ENCODE results near the gene GUCY2F.

Gene GUCY2F

DNA sequence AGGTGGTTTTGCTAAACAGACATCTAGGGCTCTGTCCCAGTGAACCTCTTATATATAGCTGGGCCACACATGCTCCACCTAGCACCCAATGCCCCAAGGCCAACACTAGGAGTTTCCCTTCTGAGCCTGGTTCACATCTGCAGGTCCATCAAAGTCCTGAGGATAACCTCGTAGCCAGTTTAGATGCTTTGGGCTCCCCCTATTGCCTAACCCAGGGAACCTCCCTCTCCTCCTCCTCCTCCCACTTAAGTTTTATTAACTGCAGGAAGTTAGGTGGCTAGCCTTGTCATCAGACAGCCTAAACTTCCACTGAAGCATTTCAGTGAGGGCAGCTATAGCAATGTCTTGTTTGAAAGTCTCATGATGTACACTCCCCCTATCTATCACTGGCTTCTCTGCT is 88.0 kb downstream of the GUCY2F start:
- H2AFZ ChIP-seq (ENCODE audit: low read depth, low read length, severe bottlenecking) = no peak overlapping the region
- no peaks in the 10 kb centered on the region for H3F3A ChIP-seq (ENCODE audit: insufficient read depth)
- H3K27me3 ChIP-seq (ENCODE audit: low read length) = no peaks in the 10 kb centered on the region

DNA sequence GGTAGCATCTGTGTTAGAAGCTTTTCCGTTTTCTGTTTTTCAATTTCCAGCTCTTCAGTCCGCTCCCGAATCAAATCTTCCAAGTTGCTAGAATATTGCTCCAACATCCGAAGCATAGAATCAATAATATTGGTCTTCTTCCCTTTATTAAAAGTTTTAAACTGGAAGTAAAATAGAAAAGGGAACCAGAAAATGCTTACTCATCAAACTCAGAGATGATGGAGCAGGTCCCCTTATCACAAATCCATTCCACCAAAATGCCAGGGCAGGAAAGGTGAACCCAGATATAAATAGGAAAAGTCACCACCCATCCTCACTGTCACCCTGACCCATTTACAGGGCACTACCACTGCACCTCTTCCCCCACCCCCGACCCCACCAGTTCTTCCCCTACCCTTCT is 89.0 kb downstream of the GUCY2F start:
- Histone ChIP-seq H3K4me3 (ENCODE audit: insufficient read depth, low read length, poor library complexity, severe bottlenecking) (no peak overlapping the region), H2AFZ (ENCODE audit: low read depth, low read length, severe bottlenecking) (no peak overlapping the region), H3K9me3 (ENCODE audit: insufficient read depth, low read length) (no peaks in the 10 kb centered on the region), H4K20me1 (ENCODE audit: low read depth, low read length) (no peaks in the 10 kb centered on the region), H3K27me3 (ENCODE audit: low read length) (no peaks in the 10 kb centered on the region), H3K9me2 (replicated peaks; ENCODE audit: insufficient read depth, low read length) (no peaks in the 10 kb centered on the region), H3K4me2 (ENCODE audit: low read depth, low read length, poor library complexity, severe bottlenecking) (no peak overlapping the region), H3K79me2 (ENCODE audit: insufficient read depth, low read length) (no peaks in the 10 kb centered on the region), H3K27ac (ENCODE audit: low read depth, low read length) (no peak overlapping the region), H3K9ac (ENCODE audit: low read length) (no peak overlapping the region), H3K36me3 (ENCODE audit: low read length) (no peaks in the 10 kb centered on the region), H3F3A (ENCODE audit: insufficient read depth) (no peaks in the 10 kb centered on the region)
- no peak for TF ChIP-seq EZH2phosphoT487 (conservative IDR thresholded peaks at IDR 0.05; ENCODE audit: low read length)
- TF ChIP-seq, protein P1, sequence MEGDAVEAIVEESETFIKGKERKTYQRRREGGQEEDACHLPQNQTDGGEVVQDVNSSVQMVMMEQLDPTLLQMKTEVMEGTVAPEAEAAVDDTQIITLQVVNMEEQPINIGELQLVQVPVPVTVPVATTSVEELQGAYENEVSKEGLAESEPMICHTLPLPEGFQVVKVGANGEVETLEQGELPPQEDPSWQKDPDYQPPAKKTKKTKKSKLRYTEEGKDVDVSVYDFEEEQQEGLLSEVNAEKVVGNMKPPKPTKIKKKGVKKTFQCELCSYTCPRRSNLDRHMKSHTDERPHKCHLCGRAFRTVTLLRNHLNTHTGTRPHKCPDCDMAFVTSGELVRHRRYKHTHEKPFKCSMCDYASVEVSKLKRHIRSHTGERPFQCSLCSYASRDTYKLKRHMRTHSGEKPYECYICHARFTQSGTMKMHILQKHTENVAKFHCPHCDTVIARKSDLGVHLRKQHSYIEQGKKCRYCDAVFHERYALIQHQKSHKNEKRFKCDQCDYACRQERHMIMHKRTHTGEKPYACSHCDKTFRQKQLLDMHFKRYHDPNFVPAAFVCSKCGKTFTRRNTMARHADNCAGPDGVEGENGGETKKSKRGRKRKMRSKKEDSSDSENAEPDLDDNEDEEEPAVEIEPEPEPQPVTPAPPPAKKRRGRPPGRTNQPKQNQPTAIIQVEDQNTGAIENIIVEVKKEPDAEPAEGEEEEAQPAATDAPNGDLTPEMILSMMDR (IDR thresholded peaks at IDR 0.05; ENCODE audit: insufficient read depth, low read length, poor library complexity, severe bottlenecking) = no peak

More for the DNA sequence above, 88.0 kb downstream of the GUCY2F start:
- no peaks in the 10 kb centered on the region for H4K20me1 ChIP-seq (ENCODE audit: low read depth, low read length)
- no peak overlapping the region for H3K9ac ChIP-seq (ENCODE audit: low read length)
- TF ChIP-seq, protein P1 (IDR thresholded peaks at IDR 0.05; ENCODE audit: insufficient read depth, low read length, poor library complexity, severe bottlenecking) = no peak
- no peak for TF ChIP-seq EZH2phosphoT487 (conservative IDR thresholded peaks at IDR 0.05; ENCODE audit: low read length)
- H3K9me3 ChIP-seq (ENCODE audit: insufficient read depth, low read length) = no peaks in the 10 kb centered on the region
- no peak overlapping the region for H3K4me3 ChIP-seq (ENCODE audit: insufficient read depth, low read length, poor library complexity, severe bottlenecking)
- H3K4me2 ChIP-seq (ENCODE audit: low read depth, low read length, poor library complexity, severe bottlenecking) = no peak overlapping the region
- no peaks in the 10 kb centered on the region for H3K9me2 ChIP-seq (replicated peaks; ENCODE audit: insufficient read depth, low read length)
- no peaks in the 10 kb centered on the region for H3K79me2 ChIP-seq (ENCODE audit: insufficient read depth, low read length)
- H3K36me3 ChIP-seq (ENCODE audit: low read length) = no peaks in the 10 kb centered on the region
- no peak overlapping the region for H3K27ac ChIP-seq (ENCODE audit: low read depth, low read length)

- no peak for TF ChIP-seq EZH2phosphoT487 (conservative IDR thresholded peaks at IDR 0.05; ENCODE audit: low read length)
- TF ChIP-seq, protein P1 (IDR thresholded peaks at IDR 0.05; ENCODE audit: insufficient read depth, low read length, poor library complexity, severe bottlenecking) = no peak
- Histone ChIP-seq H4K20me1 (ENCODE audit: low read depth, low read length) (no peaks in the 10 kb centered on the region), H3K79me2 (ENCODE audit: insufficient read depth, low read length) (no peaks in the 10 kb centered on the region), H3K36me3 (ENCODE audit: low read length) (no peaks in the 10 kb centered on the region), H3K27ac (ENCODE audit: low read depth, low read length) (no peak overlapping the region), H2AFZ (ENCODE audit: low read depth, low read length, severe bottlenecking) (no peak overlapping the region), H3K9ac (ENCODE audit: low read length) (no peak overlapping the region), H3K4me2 (ENCODE audit: low read depth, low read length, poor library complexity, severe bottlenecking) (no peak overlapping the region), H3K4me3 (ENCODE audit: insufficient read depth, low read length, poor library complexity, severe bottlenecking) (no peak overlapping the region), H3K9me3 (ENCODE audit: insufficient read depth, low read length) (no peaks in the 10 kb centered on the region), H3K9me2 (replicated peaks; ENCODE audit: insufficient read depth, low read length) (no peaks in the 10 kb centered on the region), H3K27me3 (ENCODE audit: low read length) (no peaks in the 10 kb centered on the region), H3F3A (ENCODE audit: insufficient read depth) (no peaks in the 10 kb centered on the region)
Observed at GRCh38 chrX:109390556-109390955, 91.3 kb downstream of the GUCY2F start.
